Measurements from ENCODE around the gene CDH4. TPM values are rescaled to one million over a fixed set of nuclear protein-coding genes. Genes with fewer than 3 reads are reported as not detected.

CDH4 gene
- total RNA-seq, 1 donor from 2014 or later = 0.06 TPM

- no peak overlapping the region for H3K4me3 ChIP-seq
- no peak for ATAC-seq
- intact Hi-C loops (cut with DNase I) = no loop called here
- TF ChIP-seq CTCF (IDR thresholded peaks at IDR 0.05) = no peak
- no peaks in the 10 kb centered on the region for H3K9me3 ChIP-seq
- H3K27ac ChIP-seq = no peak overlapping the region
- DNase-seq = no peak
- peaks cover 19% of the 10 kb centered on the region for H3K27me3 ChIP-seq (ENCODE audit: low read depth)
- no peaks in the 10 kb centered on the region for H3K4me1 ChIP-seq
- no peaks in the 10 kb centered on the region for H3K36me3 ChIP-seq
Measured at GRCh38 chr20:61958773-61959700, 707.0 kb downstream of the CDH4 start.

- no peak for DNase-seq
- Histone ChIP-seq H3K4me3 (no peak overlapping the region), H3K36me3 (no peaks in the 10 kb centered on the region), H3K4me1 (no peaks in the 10 kb centered on the region), H3K27ac (no peak overlapping the region), H3K9me3 (no peaks in the 10 kb centered on the region), H3K27me3 (ENCODE audit: low read depth) (peaks cover 23% of the 10 kb centered on the region)
- no peak for TF ChIP-seq CTCF (IDR thresholded peaks at IDR 0.05)
- intact Hi-C loops (cut with DNase I) = no loop called here
- ATAC-seq = no peak
Measured at GRCh38 chr20:61960836-61961235, 708.8 kb downstream of the CDH4 start.

- Histone ChIP-seq H3K27me3 (ENCODE audit: low read depth) (peaks cover 34% of the 10 kb centered on the region), H3K9me3 (no peaks in the 10 kb centered on the region), H3K4me1 (no peaks in the 10 kb centered on the region), H3K27ac (no peak overlapping the region), H3K36me3 (no peaks in the 10 kb centered on the region), H3K4me3 (no peak overlapping the region)
- ATAC-seq = no peak
- no peak for TF ChIP-seq CTCF (IDR thresholded peaks at IDR 0.05)
- DNase-seq = no peak
- intact Hi-C loops (cut with DNase I) = no loop called here
Measured at GRCh38 chr20:61963149-61963548, 711.1 kb downstream of the CDH4 start.

DNA sequence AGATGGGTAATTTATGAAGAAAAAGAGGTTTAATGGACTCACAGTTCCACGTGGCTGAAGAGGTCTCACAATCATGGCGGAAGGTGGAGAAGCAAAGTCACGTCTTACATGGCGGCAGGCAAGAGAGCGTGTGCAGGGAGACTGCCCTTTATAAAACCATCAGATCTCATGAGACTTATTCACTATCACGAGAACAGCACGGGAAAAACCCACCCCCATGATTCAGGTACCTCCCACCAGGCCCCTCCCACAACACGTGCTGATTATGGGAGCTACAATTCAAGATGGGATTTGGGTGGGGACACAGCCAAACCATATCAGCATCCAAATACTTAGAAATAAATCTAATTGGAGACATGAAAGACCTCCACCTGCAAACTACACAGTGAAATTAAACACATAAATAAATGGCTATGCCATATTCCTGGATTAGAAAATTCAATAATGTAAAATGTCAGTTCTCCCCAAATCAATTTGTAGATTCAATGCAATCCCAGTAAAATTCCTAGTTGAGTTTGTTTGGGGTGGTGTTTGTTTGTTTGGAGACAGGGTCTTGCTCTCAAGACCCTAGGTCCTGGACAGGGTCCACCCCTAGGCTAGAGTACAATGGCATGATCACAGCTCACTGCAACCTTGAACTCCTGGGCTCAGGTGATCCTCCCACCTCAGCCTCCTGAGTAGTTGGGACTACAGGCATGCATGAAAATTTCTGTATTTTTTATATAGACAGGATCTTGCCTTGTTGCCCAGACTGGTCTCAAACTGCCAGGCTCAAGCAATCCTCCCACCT, 712.0 kb downstream of the CDH4 start:
- Histone ChIP-seq H3K27me3 (ENCODE audit: low read depth) (peaks cover 34% of the 10 kb centered on the region), H3K4me1 (no peaks in the 10 kb centered on the region), H3K27ac (no peak overlapping the region), H3K9me3 (no peaks in the 10 kb centered on the region), H3K36me3 (no peaks in the 10 kb centered on the region), H3K4me3 (no peak overlapping the region)
- intact Hi-C loops (cut with DNase I) = no loop called here
- no peak for DNase-seq
- no peak for ATAC-seq
- TF ChIP-seq CTCF (IDR thresholded peaks at IDR 0.05) = no peak

DNA sequence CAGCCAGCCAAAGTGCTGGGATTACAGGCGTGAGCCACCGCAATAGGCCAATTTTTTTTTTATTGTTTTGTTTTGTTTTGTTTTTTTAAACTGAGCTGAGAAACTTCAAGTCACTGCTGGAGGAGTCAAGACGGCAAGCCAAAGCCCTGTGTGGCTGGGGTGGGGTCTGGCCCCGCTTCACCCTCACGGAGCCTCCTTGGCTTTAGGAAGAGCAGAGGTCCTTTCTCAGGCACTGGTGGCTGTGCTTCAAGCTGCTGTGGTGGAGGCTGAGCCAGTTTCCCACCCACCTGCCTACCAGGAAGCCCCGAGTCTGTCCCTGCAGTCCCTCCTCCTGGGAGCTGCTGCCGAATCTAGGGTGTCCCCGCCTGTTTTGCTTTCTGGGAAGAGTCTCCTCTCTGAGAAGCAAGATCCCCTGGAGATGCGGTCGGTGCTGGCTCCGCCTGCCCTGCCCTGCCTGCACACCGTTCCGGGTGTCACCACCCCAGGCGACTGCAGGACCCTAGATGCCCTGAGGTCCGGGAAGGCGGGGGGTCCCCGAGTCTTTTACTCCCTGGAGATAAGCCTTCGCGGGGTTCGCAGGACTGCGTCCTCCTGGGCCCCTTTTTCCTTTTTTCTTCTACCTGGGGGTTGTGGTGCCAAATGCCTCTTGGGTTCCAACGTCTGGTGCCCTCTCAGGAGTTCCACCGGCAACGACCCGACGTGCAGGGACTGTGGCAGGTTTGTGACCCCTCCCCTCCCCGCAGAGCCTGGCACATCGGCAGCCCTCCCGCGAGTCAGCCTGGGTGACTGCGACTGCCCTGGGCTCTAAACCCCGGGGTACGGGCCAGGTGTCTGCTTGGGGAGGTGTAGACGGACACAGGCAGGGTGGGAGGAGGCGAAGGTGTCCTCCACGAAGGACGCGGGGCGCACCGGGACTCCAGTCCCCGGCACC, 712.9 kb downstream of the CDH4 start:
- intact Hi-C loops (cut with DNase I) = no loop called here
- peak in 1 of 2 donors; percentile 14 for ATAC-seq
- DNase-seq = no peak
- Histone ChIP-seq H3K9me3 (no peaks in the 10 kb centered on the region), H3K36me3 (no peaks in the 10 kb centered on the region), H3K27ac (no peak overlapping the region), H3K4me1 (no peaks in the 10 kb centered on the region), H3K4me3 (no peak overlapping the region), H3K27me3 (ENCODE audit: low read depth) (peaks cover 34% of the 10 kb centered on the region)
- no peak for TF ChIP-seq CTCF (IDR thresholded peaks at IDR 0.05)
